ENCODE data around the gene TAX1BP3.
A peak's percentile ranks its signal among the peaks of the same experiment; 100 is the strongest.

Gene TAX1BP3

DNA sequence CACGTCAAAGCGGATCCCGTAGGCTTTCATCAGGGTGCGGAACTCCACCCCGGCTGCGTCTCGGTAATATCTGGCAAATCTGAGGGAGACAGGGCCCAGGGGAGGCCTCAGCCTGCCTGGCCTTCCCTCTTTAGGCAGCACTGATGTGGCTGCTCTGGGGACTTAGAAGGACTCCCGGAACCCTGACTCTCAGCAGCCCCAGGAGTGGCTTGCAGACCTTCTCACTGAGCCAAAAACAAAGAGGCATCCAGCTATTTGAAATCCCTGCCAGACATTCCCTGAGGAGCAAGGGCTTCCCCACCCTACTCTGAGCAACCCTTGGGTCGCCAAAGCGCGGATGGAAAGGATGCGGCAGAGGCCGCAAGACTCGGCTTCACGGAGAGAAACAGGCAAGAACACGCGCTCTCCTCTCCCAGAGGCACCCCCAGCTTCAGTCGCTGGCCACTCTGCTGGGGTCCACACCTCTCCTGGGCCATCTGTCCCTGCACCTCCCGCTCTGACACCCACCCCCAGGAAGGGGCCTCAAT lies 19.7 kb upstream of the TAX1BP3 start:
- DNase-seq, result no peak

DNA sequence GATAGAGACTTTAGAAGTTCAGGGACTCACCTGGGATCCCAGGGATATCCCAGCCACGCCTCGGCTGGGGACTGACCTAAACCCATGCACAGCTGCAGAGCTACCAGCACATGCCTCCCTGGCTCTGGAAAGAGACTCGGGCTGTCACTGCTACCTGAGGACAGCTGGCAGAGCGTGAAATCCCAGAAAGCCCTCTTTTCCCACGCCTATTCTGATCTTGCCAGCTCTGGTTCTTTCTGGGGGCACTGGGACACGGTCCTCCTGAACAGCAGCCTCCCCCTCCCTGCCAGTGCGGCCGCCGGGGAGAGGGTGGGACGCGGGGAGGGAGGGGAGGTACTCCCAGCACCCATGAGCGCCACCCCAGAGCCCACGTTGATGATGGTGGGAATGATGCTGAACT lies 16.8 kb upstream of the TAX1BP3 start:
- DNase-seq, result no peak

DNA sequence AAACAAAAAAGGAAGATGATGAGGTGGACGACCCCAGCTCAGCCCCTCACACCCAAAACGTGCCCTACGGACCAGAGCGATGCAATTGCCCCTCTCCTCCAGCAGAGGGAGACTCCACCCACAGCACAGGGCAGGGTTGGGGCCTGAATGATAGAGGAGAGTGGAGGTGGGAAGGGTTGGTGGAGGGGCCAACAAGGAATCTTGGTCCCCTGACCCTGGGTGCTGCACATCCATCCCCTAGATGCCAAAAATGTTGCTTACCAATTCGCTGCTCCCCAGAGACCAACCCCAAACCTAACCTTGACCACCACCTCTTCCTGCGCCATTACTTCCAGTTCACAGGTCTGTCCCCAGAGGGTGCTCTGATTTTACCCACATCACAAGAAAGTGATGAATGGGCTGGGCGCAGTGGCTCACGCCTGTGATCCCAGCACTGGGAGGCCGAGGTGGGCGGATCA lies 14.7 kb upstream of the TAX1BP3 start:
- peak; percentile 52 to 71 (median 60) for DNase-seq

DNA sequence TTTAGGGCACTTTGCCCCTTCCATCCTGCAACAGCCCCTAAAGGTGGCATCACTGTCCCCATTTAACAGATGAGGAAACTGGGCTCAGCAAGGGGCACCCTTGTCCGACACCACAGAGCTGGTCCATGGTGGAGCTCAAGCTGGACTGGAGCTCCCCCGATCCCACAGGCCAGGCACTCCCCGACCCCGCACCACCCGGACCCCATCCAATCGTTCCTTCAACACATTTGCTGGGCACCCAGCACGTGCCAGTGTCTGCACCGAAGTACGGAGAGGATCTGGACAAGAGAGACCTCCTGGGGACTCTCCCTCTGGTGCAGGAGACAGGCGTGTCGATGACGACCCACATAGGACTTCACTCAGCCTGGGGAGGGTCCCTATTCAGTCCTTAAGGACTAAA lies 13.7 kb upstream of the TAX1BP3 start:
- no peak for DNase-seq

- DNase-seq, result peak in 1 of 4 experiments; percentile 32
Measured at GRCh38 chr17:3681565-3681964, 13.2 kb upstream of the TAX1BP3 start.

- no peak for DNase-seq
Measured at GRCh38 chr17:3681057-3681456, 12.7 kb upstream of the TAX1BP3 start.

DNA sequence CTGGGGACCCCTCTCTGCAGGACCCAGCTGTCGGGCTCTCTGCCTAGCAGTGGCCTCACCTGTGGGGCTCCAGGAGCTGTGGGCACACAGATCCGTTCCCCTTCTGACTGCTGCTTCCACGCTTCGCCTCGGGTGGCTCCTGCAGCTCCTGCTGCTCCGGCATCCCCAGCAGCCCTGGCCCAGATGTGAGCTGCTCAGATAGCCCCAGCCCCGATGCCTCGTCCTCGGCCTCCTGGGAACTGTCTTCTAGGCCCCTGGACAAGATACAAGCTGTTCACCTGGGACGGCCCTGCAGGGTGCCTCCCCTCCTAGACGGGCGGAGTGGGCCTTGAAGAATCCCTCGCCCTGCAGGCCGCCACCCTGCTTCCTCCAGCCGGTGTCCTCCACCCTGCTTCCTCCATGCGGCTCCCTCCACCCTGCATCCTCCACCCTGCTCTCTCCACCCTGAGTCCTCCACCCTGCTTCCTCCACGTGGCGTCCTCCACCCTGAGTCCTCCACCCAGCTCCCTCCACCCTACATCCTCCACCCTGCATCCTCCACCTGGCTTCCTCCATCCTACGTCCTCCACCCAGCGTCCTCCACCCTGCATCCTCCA lies 11.3 kb upstream of the TAX1BP3 start:
- no peak for DNase-seq

DNA sequence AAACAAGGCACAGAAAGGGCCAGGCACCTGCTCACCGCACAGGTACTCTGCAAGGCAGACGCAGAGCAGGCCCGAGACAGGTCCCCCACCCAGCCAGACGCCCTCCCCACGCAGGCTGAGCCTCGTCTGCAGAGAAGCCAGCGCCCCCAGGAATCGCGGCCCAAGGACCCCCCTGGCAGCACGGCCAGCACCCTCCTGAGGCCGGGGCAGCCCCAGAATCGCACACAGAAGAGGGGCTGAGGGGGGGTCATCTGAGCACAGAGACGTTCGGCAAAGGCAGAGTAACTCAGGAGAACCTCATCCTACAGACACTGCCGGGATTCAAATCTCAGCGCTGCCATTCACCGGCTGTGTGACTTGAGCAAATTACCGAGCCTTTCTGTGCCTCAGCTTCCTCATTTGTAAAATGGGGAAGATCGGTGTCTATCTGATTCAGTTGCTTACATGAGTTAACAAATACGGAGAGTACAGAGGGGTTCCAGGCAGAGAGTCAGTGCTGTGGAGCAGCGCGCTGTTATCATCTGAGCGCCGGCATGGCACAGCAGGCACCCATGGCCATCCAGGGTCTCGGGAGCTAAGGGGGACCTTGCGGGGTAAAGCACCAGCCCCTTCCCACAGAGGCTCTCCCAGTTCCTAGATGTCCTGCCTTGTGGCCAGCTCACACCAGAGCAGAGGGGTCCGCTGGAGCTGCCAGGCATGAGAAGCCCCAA lies 10.6 kb upstream of the TAX1BP3 start:
- peak in 3 of 4 experiments; percentile 40 to 56 (median 46) for DNase-seq

GRCh38 chr17:3678095-3678820 lies 9.9 kb upstream of the TAX1BP3 start:
- DNase-seq, result no peak

DNA sequence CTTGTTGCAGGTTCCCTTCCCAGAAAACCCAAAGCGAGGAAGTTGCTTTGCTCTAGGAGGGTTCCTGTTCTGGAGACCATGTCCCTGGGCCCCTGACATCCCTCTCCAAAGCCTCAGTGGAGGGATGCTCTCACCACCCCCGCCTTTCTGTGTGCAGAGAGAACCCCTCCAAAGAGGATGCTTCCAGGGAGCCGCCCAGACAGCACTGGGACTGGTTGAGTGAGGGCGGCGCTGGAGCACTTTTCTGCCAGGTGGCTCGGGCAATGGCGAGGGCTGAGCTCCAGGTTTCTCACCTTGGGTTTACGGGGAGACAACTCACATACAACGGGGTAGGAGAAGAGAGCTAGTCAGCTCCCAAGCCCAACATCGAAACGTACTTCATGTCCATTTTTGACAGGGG lies 7.5 kb upstream of the TAX1BP3 start:
- no peak for DNase-seq

DNA sequence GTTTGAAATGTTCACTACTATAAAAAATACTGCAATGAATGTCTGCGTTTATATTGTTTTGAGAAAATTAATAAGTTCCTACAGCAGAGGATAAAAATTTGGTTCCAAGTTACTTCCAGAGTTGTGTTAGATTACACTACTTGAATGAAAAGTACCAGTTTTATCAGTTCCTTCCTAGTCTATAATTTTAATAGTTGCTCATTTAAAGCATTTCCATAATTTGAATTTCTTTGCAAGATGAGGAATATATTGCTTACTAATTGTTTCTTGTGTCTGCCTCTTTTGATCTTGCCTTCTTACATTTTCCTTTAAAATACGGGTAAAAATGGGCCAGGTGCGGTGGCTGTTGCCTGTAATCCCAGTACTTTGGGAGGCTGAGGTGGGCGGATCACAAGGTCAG lies 4.2 kb upstream of the TAX1BP3 start:
- no peak for DNase-seq

GRCh38 chr17:3669548-3669947 lies 1.2 kb upstream of the TAX1BP3 start:
- DNase-seq, result no peak

- DNase-seq, result no peak
Measured at GRCh38 chr17:3669085-3669347, 638 bp upstream of the TAX1BP3 start.

- DNase-seq, result peak; percentile 63 to 86 (median 78)
Measured at GRCh38 chr17:3667366-3668278, 756 bp downstream of the TAX1BP3 start.

DNA sequence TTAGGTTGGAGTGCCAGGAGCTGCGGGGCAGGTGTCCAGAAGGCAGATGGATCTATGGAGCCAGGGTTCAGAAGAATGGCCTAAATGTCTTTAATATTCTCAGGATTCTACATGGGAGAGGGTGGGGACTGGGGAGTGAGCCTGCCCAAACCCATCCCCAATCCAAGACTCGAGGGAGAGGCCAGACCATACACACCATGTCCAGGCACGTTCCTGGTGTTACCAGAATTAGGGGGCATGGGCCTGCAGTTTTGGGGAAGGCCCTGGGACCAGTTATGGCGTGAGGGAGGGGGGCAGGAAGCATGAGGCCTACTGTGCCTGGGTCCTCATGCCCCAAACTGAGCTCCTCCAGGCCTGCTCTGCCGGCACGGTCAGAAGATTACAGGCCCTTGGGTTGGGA lies 1.9 kb downstream of the TAX1BP3 start:
- DNase-seq, result no peak

- no peak for DNase-seq
Measured at GRCh38 chr17:3665834-3666233, 2.5 kb downstream of the TAX1BP3 start.

DNA sequence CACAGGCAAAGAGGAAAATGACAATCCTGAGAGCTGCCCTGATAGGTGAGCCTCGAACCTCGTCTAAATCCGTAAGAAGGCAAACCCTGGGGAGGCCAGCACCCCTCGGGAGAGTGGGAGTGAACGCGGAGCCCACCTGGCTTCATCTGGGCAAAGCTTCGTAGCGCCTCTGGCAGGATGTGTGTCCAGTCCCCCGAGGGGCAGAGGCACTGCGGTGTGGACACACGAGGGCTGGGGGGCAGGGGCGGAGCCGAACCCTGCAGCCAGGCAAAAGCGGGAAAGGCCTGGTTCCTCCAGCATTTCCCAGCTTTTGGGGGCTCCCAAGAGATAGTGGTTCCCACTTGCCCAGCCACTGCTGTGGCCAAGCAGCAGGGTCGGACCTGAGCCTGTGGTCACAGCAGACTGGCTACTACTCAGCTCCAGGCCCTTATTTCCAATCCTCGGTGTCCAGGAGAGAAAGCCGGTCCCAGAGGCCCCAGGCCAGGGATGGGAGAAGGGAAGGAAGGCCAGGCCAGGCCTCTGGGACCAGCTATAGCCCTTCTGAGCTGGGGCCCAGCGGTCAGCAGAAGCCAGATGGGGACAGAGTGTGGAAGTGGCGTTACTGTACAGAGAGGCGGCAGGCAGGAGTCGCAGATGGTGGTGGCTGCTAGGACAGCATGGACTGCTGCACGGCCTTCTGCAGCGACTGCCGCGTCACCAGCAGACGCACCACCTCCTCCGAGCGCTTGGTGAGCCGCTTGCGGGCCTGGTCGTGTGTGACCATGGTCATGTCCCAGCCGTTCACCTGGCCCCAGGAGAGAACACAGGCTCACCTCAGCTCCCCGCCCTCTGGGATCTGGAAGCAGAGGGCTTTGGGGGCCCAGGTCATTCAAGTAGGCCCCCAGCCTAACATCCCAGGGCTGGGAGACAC lies 5.0 kb downstream of the TAX1BP3 start:
- no peak for DNase-seq

DNA sequence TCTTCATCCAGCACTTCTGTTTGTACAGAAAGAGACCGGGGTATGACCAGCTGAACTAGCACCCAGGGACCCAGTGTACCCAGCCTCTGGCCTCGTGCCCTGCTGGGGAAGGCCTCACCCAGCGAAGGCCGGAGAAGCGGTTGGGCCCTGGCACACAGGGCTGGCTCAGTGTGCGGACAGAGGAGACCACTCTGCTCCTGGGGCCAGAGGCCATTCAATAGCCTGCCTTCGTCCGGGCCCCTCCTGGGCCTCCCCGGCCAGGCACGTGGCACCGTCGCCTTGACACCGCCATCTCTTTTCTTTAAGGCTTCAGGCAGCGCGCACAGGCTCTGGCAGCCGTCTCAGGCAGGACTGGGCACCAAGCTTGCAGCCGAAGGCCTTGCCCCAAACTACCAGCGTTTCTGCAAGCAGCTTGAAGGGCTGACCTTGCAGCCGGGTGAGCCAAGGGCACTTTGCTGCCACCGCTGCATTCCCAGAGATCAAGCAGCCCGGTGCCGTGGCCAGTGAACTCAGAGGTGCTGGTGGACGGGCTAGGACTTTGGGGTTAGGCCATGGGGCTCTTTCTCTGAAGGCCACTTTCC lies 8.0 kb downstream of the TAX1BP3 start:
- no peak for DNase-seq

DNA sequence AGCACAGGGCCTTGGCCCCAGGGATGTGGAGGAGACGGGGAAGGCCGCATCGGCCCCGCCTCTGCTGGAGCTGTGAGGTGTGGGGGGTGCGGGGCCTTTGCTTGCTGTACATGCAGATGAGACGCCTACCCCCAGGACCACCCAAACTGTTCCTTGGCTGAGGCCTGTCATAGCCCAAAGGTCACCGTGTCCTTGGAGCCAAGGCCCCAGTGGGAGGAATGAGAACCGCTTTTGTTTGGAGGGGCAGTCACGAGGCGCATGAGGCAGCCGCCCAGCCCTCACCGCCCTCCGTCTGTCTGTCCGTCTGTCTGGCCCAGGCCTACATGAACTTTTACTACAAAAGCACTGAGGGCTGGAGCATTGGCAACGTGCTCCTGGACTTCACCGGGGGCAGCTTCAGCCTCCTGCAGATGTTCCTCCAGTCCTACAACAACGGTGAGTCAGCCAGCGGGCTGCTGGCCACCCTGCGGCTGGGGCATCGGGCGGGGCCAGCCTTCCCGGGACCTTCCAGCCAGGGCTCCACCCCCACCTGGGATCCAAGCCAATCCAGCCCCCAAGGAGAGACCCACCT lies 8.8 kb downstream of the TAX1BP3 start:
- no peak for DNase-seq

DNA sequence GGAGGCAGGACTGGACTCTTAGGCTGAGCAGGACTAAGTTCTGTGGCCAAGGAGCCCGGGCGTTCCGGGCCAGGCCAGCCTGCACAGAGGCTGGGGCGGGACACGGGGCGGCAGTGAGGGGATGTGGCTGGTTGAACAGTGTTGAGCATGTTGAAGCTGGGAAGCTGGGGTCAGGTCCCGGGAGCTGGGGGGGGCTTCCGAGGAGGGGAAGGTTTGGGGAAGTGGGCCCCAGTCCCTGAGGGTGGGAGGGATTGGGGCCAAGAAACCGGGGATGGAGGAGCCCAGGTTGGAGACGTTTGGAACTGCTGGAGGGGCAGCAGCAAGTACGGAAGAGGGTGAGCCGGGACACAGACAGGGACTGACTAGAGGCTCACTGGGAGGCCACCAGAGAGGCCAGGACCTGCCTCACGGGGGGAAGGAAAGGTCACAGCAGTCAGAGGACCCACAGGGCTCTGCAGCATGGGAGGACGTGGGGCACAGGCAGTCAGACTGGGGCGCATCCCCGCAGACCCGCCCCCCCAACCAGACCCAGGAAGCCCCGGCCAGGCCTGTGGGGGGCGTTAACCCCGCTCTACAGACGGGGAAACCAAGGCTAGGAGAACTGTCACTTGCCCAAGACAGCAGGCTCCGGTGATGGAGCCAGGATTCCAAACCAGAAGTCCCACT lies 9.5 kb downstream of the TAX1BP3 start:
- DNase-seq, result no peak

Data from suppressor macrophage (primary cell).